SK-N-SH treated with all-trans-retinoic acid at 6 μM for 48 hours (cell line): ENCODE results near the gene RGL3.
"Not testable (repeated sequence)": the region's sequence is repeated elsewhere in the genome, so short reads cannot be mapped to it uniquely, and the experiment has no call there.

Experiments
- ATAC-seq: fragments of 200-7000 bp; cut with Tn5 transposase; 3 replicates; pipeline ENCODE4 v1.9.1; 2020; ENCODE audit warnings: mild to moderate bottlenecking, moderate library complexity
- ARNTL ChIP-seq: fragments of 450-650 bp; formaldehyde crosslinking; IDR thresholded peaks from 2 replicates; pipeline ENCODE4 v1.5.0; 2020; ENCODE audit warnings: low read depth, mild to moderate bottlenecking, moderate library complexity, borderline replicate concordance
- CREB5 ChIP-seq: fragments of 250-450 bp; sonication (Bioruptor Pico); IDR thresholded peaks from 2 replicates; pipeline ENCODE4 v1.5.1; 2020; ENCODE audit warnings: low read depth, mild to moderate bottlenecking, moderate library complexity
- CSDC2 ChIP-seq: fragments of 250-450 bp; sonication (Bioruptor Pico); IDR thresholded peaks from 2 replicates; pipeline ENCODE4 v1.5.0; 2020; ENCODE audit warnings: mild to moderate bottlenecking, moderate library complexity
- CSRNP3 ChIP-seq: fragments of 250-450 bp; sonication (Bioruptor Pico); IDR thresholded peaks from 2 replicates; pipeline ENCODE4 v1.5.1; 2021; ENCODE audit warnings: mild to moderate bottlenecking, moderate library complexity
- ESRRG ChIP-seq: fragments of 250-450 bp; sonication (Bioruptor Pico); IDR thresholded peaks from 2 replicates; pipeline ENCODE4 v1.6.1; 2021; ENCODE audit warnings: mild to moderate bottlenecking
- ISL1 ChIP-seq: fragments of 250-450 bp; sonication (Bioruptor Pico); IDR thresholded peaks from 2 replicates; pipeline ENCODE4 v2.1.2; 2022; ENCODE audit warnings: mild to moderate bottlenecking, moderate library complexity
- OSR1 ChIP-seq: fragments of 250-450 bp; sonication (Bioruptor Pico); IDR thresholded peaks from 2 replicates; pipeline ENCODE4 v1.8.0; 2022; ENCODE audit warnings: moderate library complexity, mild to moderate bottlenecking, inconsistent platforms
- PATZ1 ChIP-seq: fragments of 250-450 bp; sonication (Bioruptor Pico); IDR thresholded peaks from 2 replicates; pipeline ENCODE4 v1.8.0; 2020; ENCODE audit warnings: mild to moderate bottlenecking, moderate library complexity, borderline replicate concordance
- POU6F1 ChIP-seq: fragments of 250-450 bp; sonication (Bioruptor Pico); IDR thresholded peaks from 2 replicates; pipeline ENCODE4 v1.8.0; 2021; ENCODE audit warnings: low read depth, mild to moderate bottlenecking, moderate library complexity, borderline replicate concordance
- RARB ChIP-seq: fragments of 250-450 bp; sonication (Bioruptor Pico); IDR thresholded peaks from 2 replicates; pipeline ENCODE4 v1.8.0; 2021; ENCODE audit warnings: mild to moderate bottlenecking, moderate library complexity
- SNAI2 ChIP-seq: fragments of 250-450 bp; sonication (Bioruptor Pico); IDR thresholded peaks from 2 replicates; pipeline ENCODE4 v1.5.0; 2020; ENCODE audit warnings: mild to moderate bottlenecking, moderate library complexity
- TOX ChIP-seq: fragments of 250-450 bp; sonication (Bioruptor Pico); IDR thresholded peaks from 2 replicates; pipeline ENCODE4 v1.8.0; 2021; ENCODE audit warnings: mild to moderate bottlenecking, moderate library complexity, borderline replicate concordance
- TSHZ2 ChIP-seq: fragments of 250-450 bp; sonication (Bioruptor Pico); IDR thresholded peaks from 2 replicates; pipeline ENCODE4 v1.5.0; 2020; ENCODE audit warnings: mild to moderate bottlenecking, moderate library complexity
- ZC3H10 ChIP-seq: fragments of 250-450 bp; sonication (Bioruptor Pico); IDR thresholded peaks from 2 replicates; pipeline ENCODE4 v1.5.1; 2021; ENCODE audit warnings: mild to moderate bottlenecking, moderate library complexity
- ZFP3 ChIP-seq: fragments of 250-450 bp; sonication (Bioruptor Pico); IDR thresholded peaks from 2 replicates; pipeline ENCODE4 v1.5.0; 2020; ENCODE audit warnings: mild to moderate bottlenecking, moderate library complexity
- ZFP30 ChIP-seq: fragments of 450-650 bp; formaldehyde crosslinking; IDR thresholded peaks from 2 replicates; pipeline ENCODE4 v1.5.0; 2022; ENCODE audit warnings: mild to moderate bottlenecking, moderate library complexity
- ZNF565 ChIP-seq: fragments of 450-650 bp; formaldehyde crosslinking; conservative IDR thresholded peaks from 2 replicates; pipeline ENCODE4 v1.5.0; 2020; ENCODE audit warnings: low read depth, mild to moderate bottlenecking, moderate library complexity
- ZNF70 ChIP-seq: fragments of 450-650 bp; formaldehyde crosslinking; IDR thresholded peaks from 2 replicates; pipeline ENCODE4 v1.5.0; 2020; ENCODE audit warnings: mild to moderate bottlenecking, moderate library complexity
- ZNF8 ChIP-seq: fragments of 450-650 bp; formaldehyde crosslinking; IDR thresholded peaks from 2 replicates; pipeline ENCODE4 v1.5.0; 2020; ENCODE audit warnings: mild to moderate bottlenecking, moderate library complexity

The RGL3 gene

DNA sequence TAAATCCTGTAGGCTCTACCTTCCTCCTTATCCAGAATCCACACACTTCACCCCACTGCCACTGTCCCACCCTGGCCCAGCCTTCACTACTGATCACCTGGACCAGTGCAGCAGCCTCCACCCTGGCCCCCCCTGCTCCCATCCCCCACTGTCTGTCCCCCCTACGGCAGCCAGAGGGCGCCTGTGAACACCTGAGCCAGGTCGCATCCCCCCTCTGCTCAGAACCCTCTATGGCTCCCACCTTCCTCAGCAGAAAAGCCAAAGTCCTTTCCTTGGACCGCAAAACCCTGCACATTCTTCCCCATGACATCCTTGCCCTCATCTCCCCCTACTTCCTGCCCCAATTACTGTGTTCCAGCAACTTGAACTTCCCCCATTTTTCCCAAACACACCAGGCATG, 41.1 kb upstream of the RGL3 start (continued):
- no peak for TF ChIP-seq PATZ1
- TF ChIP-seq ZNF70: no peak
- TF ChIP-seq ZNF8 (CRISPR knock-in tag): no peak
- TF ChIP-seq RARB (CRISPR knock-in tag): no peak
- TF ChIP-seq ESRRG (CRISPR knock-in tag): no peak
- TF ChIP-seq CSRNP3: no peak

DNA sequence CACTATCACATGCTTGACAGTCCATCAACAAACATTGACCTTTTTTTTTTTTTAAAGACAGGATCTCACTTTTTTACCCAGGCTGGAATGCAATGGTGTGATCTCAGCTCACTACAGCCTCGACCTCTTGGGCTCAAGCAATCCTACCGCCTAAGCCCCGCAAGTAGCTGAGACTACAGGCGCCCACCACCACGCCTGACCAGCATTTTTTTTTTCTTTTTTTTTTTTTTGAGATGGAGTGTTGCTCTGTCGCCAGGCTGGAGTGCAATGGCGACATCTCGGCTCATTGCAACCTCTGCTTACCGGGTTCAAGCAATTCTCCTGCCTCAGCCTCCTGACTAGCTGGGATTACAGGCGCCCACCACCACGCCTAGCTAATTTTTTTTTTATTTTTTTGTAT, 39.8 kb upstream of the RGL3 start:
- ATAC-seq: not testable (repeated sequence)

- ATAC-seq: no peak
- no peak for TF ChIP-seq ZNF70
- no peak for TF ChIP-seq TOX
- no peak for TF ChIP-seq ZC3H10 (CRISPR knock-in tag)
- no peak for TF ChIP-seq CSRNP3
- TF ChIP-seq ZFP30 (CRISPR knock-in tag): no peak
- no peak for TF ChIP-seq SNAI2 (CRISPR knock-in tag)
- TF ChIP-seq ZFP3 (CRISPR knock-in tag): no peak
- TF ChIP-seq PATZ1: no peak
- TF ChIP-seq POU6F1 (CRISPR knock-in tag): no peak
- no peak for TF ChIP-seq ISL1 (CRISPR knock-in tag)
- TF ChIP-seq ESRRG (CRISPR knock-in tag): no peak
- TF ChIP-seq ZNF565: no peak
- no peak for TF ChIP-seq CSDC2 (CRISPR knock-in tag)
- no peak for TF ChIP-seq RARB (CRISPR knock-in tag)
- no peak for TF ChIP-seq TSHZ2 (CRISPR knock-in tag)
- no peak for TF ChIP-seq OSR1
- no peak for TF ChIP-seq ZNF8 (CRISPR knock-in tag)
- no peak for TF ChIP-seq ARNTL
- no peak for TF ChIP-seq CREB5 (CRISPR knock-in tag)
These were observed 39.3 kb upstream of the RGL3 start for GRCh38 chr19:11458236-11458900.
